ELF-1 (cell line): ENCODE data around the gene ETV6.
A peak's percentile ranks its signal among the peaks of the same experiment; 100 is the strongest.

ENCODE experiments used
- DNase-seq: peaks from one replicate; pipeline ENCODE4 v3.0.0-alpha.2; 2016; ENCODE audit warnings: low read depth, low spot score

Gene ETV6

DNA sequence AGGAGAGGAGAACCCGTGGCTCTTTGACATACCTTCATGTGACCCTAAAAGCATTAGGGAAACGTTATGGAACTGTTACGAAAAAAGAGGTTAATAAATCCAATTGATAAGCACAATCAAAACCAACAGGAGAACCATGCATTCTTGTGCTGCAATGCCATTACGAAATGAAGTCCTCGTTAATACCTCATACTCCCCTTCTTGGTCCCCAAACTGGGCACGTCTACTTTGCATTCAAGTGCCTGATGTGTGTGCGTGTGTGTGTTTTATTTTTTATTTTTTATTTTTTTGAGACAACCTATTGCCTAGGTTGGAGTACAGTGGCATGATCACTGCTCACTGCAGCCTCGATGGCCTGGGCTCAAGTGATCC, 150.0 kb downstream of the ETV6 start:
- no peak for DNase-seq

DNA sequence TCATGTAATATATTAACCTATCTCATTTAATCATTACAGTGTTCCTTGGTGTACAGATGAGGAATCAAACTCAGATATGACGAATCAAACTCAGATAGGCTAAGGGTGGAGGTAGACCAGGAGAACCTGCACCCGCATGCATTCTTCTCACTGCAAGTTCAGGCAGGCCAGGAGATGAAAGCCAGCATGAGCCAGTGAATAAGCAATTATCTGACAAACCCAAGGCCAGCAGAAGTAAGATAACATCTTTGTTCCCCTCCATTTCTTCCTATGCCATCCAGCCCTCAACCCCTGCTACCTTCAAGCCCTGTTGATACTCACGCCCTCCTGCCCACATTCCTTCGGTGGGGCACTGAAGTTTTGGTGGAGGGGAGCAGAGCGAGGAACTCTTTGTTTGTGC, 152.2 kb downstream of the ETV6 start:
- DNase-seq, result no peak

DNA sequence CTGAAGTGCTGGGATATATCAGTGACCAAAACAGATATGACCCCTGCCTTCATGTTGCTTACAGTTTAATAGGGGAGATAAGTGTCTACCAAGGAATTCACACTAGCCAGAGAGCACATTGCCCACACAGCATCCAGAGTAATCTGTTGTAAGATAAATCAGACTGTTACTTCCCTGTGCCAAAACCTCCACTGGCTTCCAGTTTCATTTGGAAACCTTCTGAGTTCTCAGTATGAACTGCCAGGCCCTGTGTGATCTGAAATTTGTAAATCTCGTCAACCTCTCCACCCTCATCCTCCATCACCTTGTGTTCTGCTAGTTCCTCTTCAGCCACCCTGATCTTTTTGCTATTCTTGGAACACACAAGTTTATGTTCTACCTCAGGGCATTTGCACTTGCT, 154.7 kb downstream of the ETV6 start:
- no peak for DNase-seq

GRCh38 chr12:11805043-11805442, 155.6 kb downstream of the ETV6 start:
- no peak for DNase-seq

DNA sequence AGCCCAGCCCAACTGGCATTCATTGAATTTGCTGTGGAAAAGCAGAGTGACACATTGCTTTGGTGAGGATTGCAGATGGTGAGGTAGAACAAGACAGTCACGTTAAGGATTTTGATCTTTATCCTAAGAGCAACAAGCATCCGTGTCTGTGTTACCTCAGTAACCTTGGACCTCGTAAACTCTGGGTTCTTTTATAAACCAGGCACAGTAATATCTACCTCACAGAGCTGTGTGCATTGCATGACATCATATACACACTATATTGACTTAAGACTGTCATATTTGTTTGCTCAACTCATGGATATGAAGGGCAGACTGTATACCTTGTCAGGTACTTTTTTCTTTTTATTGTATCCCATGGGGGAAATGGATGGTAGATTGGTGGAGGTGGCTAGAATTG, 156.2 kb downstream of the ETV6 start:
- no peak for DNase-seq

- DNase-seq, result no peak
Measured at GRCh38 chr12:11807458-11807857, 158.0 kb downstream of the ETV6 start.

GRCh38 chr12:11808931-11809330, 159.5 kb downstream of the ETV6 start:
- no peak for DNase-seq

- no peak for DNase-seq
Measured at GRCh38 chr12:11810206-11810545, 160.7 kb downstream of the ETV6 start.

DNA sequence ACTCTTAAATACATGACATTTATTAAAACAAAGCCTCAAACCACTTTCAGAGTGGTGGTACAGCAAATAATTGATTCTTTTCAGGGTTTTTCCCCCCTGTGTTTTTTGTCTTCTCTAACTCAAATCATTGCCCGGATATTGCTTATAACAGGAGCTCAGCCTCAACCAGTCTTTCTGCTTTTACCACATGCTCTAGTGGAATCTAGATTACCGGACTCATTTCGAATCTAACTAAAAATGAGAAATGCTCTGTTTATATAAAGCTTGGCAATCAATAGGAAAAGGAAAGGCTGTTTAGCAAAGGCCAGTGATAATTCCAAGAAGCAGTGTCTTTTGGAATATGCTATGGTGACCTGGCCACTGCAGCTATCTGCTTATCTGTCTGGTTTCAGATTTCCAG, 161.5 kb downstream of the ETV6 start:
- no peak for DNase-seq

DNA sequence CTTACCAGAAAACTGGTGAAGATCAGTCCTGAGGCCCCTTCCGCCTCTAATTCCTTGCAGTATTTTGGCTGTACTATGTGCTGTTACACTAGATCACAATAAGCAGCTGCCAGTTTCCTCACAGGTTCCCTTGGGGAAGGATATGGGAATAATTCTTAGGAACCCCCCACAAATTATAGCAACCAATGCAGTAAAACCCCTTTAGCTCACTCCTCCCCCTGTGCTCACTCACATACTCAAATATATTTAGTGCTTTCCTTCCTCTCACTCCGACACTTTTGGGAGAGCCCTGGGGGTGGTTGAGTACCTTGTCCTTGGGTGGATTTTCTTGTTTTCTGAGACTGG, 162.7 kb downstream of the ETV6 start:
- DNase-seq, result no peak

DNA sequence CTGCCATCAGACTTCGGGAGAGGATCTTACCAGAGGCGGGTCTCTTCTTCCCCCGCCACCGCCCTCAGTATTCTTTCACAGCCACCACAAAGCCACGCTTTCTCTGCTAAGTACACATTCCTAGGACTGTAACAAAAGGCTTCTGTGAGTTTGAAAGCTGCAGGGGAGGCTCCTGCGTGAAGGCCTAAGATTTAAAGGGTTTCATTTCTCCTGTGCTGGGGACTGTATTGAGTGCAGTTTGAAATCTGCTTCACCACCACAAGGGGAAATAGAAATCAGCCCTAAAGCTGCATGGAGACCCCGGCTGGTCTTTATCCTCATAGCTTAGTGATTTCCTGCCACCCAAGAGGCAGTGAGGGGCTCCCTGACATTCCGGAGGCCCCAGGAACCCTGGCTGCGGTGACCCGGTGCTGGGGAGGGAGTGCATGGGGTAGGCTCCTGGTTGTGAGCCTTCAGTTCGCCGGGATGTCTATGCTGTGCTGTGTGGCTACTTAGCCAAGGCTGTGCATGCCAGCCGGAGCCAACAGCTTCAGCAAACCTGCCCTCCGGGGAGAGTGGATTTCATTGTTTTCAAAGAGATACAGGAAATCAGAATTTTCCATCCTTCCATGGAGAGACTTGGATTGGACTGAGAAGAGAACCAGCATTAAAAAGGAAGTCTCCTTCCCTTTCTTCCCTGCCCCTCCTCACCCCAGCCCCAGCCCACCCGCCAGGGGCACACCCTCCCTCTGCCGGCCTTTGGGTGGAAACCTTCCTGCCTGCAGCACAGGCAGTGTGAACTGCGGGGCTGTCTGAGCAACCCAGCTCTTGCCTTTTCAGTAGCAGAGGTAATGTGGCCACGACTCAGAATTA, 163.3 kb downstream of the ETV6 start:
- DNase-seq, result peak; percentile 71

- DNase-seq, result no peak
Measured at GRCh38 chr12:11813438-11813813, 164.0 kb downstream of the ETV6 start.

- DNase-seq, result no peak
Measured at GRCh38 chr12:11814374-11814773, 164.9 kb downstream of the ETV6 start.

GRCh38 chr12:11815397-11815796, 165.9 kb downstream of the ETV6 start:
- DNase-seq, result no peak

DNA sequence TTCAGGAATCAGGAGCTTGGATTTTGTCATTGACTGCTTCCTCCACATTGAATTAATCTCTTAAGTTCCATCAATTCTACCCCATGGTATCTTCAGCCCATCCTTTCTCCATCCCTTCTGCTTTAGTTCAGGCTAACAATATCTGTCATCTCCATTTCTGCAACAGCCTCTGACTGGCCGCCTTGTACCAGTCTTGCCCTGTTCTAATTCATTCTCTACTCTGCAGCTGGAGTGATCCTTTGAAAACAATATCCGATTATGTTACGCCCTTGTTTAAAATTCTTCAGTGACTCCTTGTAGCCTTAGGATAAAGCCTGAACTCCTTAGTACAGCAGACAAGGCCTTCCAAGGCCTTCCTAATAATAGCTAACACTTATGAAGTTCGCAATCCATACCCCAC, 170.2 kb downstream of the ETV6 start:
- no peak for DNase-seq

GRCh38 chr12:11820476-11820875, 171.0 kb downstream of the ETV6 start:
- no peak for DNase-seq

DNA sequence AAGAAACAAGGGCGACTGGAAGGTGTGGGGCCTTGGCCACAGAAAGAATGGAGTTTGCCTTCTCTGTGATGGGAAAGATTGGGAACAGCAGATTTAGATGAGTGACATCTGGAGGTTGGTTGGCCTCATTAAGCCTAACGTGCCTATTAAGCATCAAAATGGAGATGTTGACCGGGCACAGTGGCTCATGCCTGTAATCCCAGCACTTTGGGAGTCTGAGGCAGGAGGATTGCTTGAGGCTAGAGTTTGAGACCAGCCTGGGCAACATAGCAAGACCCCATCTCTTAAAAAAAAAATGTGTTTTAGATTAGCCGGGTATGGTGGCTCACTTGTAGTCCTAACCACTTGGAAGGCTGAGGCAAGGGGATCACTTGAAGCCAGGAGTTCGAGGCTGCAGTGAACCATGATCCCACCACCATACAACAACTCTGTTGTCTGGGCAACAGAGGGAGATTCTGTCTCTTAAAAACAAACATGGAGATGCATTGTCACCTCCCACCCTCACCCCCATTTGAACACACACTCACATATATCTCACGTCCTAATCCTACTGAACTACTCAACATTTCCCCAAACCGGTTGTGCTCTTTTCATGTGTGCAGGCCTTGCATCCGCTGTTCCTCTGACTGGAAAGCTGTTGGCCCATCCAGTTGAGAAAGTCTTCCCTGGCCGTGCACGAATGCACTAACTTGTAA, 172.1 kb downstream of the ETV6 start:
- no peak for DNase-seq

DNA sequence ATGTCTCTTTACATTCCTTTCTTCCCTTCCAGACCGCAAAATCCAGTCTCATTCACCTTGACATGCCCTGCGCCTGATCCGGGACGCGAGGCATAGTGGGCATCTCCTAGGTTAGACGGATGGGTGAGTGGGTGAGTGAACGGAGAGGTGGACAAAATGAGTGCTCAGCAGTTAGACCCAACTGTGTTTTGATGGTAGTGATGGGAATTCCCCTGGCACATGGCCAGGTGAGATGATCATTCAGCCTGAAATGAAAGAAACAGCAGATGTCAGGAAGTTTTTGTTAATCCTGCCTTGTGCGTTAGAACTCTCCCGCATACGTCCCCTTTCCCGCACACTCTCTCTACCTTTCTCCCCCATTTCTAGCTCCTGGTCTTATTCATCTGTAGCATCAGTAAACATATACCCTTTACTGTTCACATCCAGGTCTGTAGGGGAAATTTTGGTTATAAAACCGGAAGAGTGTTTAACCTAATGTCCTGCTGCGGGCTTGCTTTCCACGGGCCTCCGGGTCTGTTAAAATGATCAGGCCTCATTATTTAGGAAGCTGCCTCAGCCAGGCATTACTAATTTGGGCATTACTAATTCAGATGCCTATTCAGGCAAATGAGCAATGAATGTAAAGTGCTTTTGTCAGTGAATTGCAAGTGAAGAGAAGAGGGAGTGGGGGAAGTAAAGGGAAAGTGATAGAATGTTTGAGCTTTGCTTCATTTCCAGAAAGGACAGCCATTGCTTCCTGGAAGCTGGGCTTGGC, 172.8 kb downstream of the ETV6 start:
- no peak for DNase-seq

GRCh38 chr12:11823043-11823442, 173.6 kb downstream of the ETV6 start:
- no peak for DNase-seq

- no peak for DNase-seq
Measured at GRCh38 chr12:11823593-11823992, 174.1 kb downstream of the ETV6 start.

GRCh38 chr12:11824069-11824468, 174.6 kb downstream of the ETV6 start:
- DNase-seq, result no peak

DNA sequence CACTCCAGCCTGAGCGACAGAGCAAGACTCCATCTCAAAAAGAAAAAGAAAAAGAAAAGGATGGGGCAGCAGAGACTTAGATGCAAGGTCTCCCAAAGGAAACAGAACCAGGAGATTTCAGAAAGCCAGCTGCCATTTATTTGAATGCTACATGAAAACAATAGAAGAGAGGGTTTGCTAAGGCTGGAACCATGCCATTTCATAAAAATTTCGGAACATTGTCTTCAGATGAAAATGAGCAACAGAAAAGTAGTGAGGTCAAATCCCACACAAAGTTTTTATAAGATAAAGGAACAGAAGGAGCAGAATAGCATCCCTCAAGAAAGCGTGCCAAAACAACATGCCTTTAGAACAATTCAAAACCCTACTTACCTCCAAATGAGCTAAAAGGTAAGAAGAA, 175.3 kb downstream of the ETV6 start:
- no peak for DNase-seq

GRCh38 chr12:11825278-11825677, 175.8 kb downstream of the ETV6 start:
- no peak for DNase-seq
